HG02943 (cell line): ENCODE measurements around the gene CPA5.

Experiments used
- ATAC-seq: cut with Tn5 transposase; IDR thresholded peaks from one replicate; pipeline ENCODE4 v1.9.1; 2021; ENCODE audit warnings: mild to moderate bottlenecking, low read depth, moderate library complexity; ENCODE audit not compliant: unreplicated experiment

The CPA5 gene

GRCh38 chr7:130356876-130357611 is 12.4 kb downstream of the CPA5 start:
- no peak for ATAC-seq

- no peak for ATAC-seq
Observed at GRCh38 chr7:130358471-130358870, 13.9 kb downstream of the CPA5 start.

GRCh38 chr7:130359276-130359857 is 14.8 kb downstream of the CPA5 start:
- ATAC-seq, result no peak

- no peak for ATAC-seq
Observed at GRCh38 chr7:130360518-130360917, 15.9 kb downstream of the CPA5 start.

- no peak for ATAC-seq
Observed at GRCh38 chr7:130361681-130362080, 17.1 kb downstream of the CPA5 start.

- ATAC-seq, result no peak
Observed at GRCh38 chr7:130362251-130362816, 17.7 kb downstream of the CPA5 start.

- no peak for ATAC-seq
Observed at GRCh38 chr7:130363026-130363847, 18.6 kb downstream of the CPA5 start.

- ATAC-seq, result no peak
Observed at GRCh38 chr7:130364451-130364850, 19.8 kb downstream of the CPA5 start.

- no peak for ATAC-seq
Observed at GRCh38 chr7:130365088-130365487, 20.5 kb downstream of the CPA5 start.

GRCh38 chr7:130365511-130366441 is 21.2 kb downstream of the CPA5 start:
- ATAC-seq, result no peak

- ATAC-seq, result no peak
Observed at GRCh38 chr7:130366564-130366963, 21.9 kb downstream of the CPA5 start.

- no peak for ATAC-seq
Observed at GRCh38 chr7:130367088-130367755, 22.6 kb downstream of the CPA5 start.

GRCh38 chr7:130367836-130368746 is 23.5 kb downstream of the CPA5 start:
- ATAC-seq, result no peak

GRCh38 chr7:130369110-130369711 is 24.6 kb downstream of the CPA5 start:
- ATAC-seq, result no peak

GRCh38 chr7:130369831-130370550 is 25.4 kb downstream of the CPA5 start:
- no peak for ATAC-seq

- no peak for ATAC-seq
Observed at GRCh38 chr7:130371046-130371445, 26.4 kb downstream of the CPA5 start.

GRCh38 chr7:130372402-130373165 is 28.0 kb downstream of the CPA5 start:
- ATAC-seq, result no peak
